NT2/D1 (cell line): ENCODE results near the gene PLPPR3.

Source experiments
- DNase-seq: peaks from one replicate; pipeline ENCODE4 v3.0.0-alpha.2; 2011; ENCODE audit warnings: low read depth, low spot score
- H3K27me3 ChIP-seq: 2 replicates; pipeline ENCODE4 v1.6.0; 2011; ENCODE audit warnings: mild to moderate bottlenecking; ENCODE audit not compliant: insufficient read length, insufficient read depth
- H3K36me3 ChIP-seq: 2 replicates; pipeline ENCODE4 v1.6.1; 2011; ENCODE audit warnings: mild to moderate bottlenecking, low read length, mixed read lengths; ENCODE audit not compliant: insufficient read depth, insufficient read length
- H3K4me1 ChIP-seq: 2 replicates; pipeline ENCODE4 v1.5.1; 2011; ENCODE audit not compliant: insufficient read depth, insufficient read length
- H3K4me3 ChIP-seq: 2 replicates; pipeline ENCODE4 v1.5.1; 2011; ENCODE audit warnings: low read depth; ENCODE audit not compliant: insufficient read length
- H3K9ac ChIP-seq: 2 replicates; pipeline ENCODE4 v1.6.0; 2011; ENCODE audit warnings: low read depth; ENCODE audit not compliant: insufficient read length
- H3K9me3 ChIP-seq: 2 replicates; pipeline ENCODE4 v1.5.1; 2011; ENCODE audit warnings: mild to moderate bottlenecking, low read length; ENCODE audit not compliant: insufficient read depth
- SUZ12 ChIP-seq: IDR thresholded peaks from 2 replicates; pipeline ENCODE4 v1.6.1; 2011; ENCODE audit not compliant: insufficient read length, insufficient read depth; ENCODE audit errors: extremely low read depth
- YY1 ChIP-seq: IDR thresholded peaks from 2 replicates; pipeline ENCODE4 v1.6.1; 2011; ENCODE audit not compliant: insufficient read length, insufficient read depth
- ZNF274 ChIP-seq: IDR thresholded peaks from 2 replicates; pipeline ENCODE4 v1.6.1; 2011; ENCODE audit warnings: mild to moderate bottlenecking, low read depth, low read length

PLPPR3 gene

GRCh38 chr19:816500-816857 lies 5.3 kb downstream of the PLPPR3 start:
- TF ChIP-seq SUZ12 (no peak), YY1 (no peak), ZNF274 (no peak)
- no peaks in the 10 kb centered on the region for H3K9me3 ChIP-seq
- DNase-seq = no peak
- H3K36me3 ChIP-seq = peaks cover 52% of the 10 kb centered on the region
- no peak overlapping the region for H3K4me3 ChIP-seq
- H3K4me1 ChIP-seq = no peaks in the 10 kb centered on the region
- no peak overlapping the region for H3K9ac ChIP-seq
- no peaks in the 10 kb centered on the region for H3K27me3 ChIP-seq

- DNase-seq = no peak
- H3K9me3 ChIP-seq = no peaks in the 10 kb centered on the region
- H3K36me3 ChIP-seq = peaks cover 58% of the 10 kb centered on the region
- TF ChIP-seq ZNF274 = no peak
- TF ChIP-seq YY1 = no peak
- no peak for TF ChIP-seq SUZ12
- H3K4me1 ChIP-seq = no peaks in the 10 kb centered on the region
- H3K27me3 ChIP-seq = no peaks in the 10 kb centered on the region
- H3K4me3 ChIP-seq = no peak overlapping the region
- H3K9ac ChIP-seq = no peak overlapping the region
These were observed 5.8 kb downstream of the PLPPR3 start for GRCh38 chr19:815775-816499.

- DNase-seq = no peak
- H3K9me3 ChIP-seq = no peaks in the 10 kb centered on the region
- TF ChIP-seq SUZ12 (no peak), YY1 (no peak), ZNF274 (no peak)
- peaks cover 65% of the 10 kb centered on the region for H3K36me3 ChIP-seq
- no peak overlapping the region for H3K9ac ChIP-seq
- H3K27me3 ChIP-seq = no peaks in the 10 kb centered on the region
- no peak overlapping the region for H3K4me3 ChIP-seq
- H3K4me1 ChIP-seq = peaks cover 4% of the 10 kb centered on the region
These were observed 6.5 kb downstream of the PLPPR3 start for GRCh38 chr19:815079-815774.

GRCh38 chr19:814152-815078 lies 7.3 kb downstream of the PLPPR3 start:
- TF ChIP-seq YY1 = no peak
- no peak for TF ChIP-seq ZNF274
- TF ChIP-seq SUZ12 = no peak
- Histone ChIP-seq H3K4me1 (peaks cover 8% of the 10 kb centered on the region), H3K36me3 (peaks cover 73% of the 10 kb centered on the region), H3K27me3 (no peaks in the 10 kb centered on the region), H3K9me3 (no peaks in the 10 kb centered on the region), H3K9ac (no peak overlapping the region), H3K4me3 (no peak overlapping the region)
- no peak for DNase-seq

GRCh38 chr19:813219-814151 lies 8.3 kb downstream of the PLPPR3 start:
- Histone ChIP-seq H3K36me3 (peaks cover 82% of the 10 kb centered on the region), H3K9me3 (no peaks in the 10 kb centered on the region), H3K27me3 (no peaks in the 10 kb centered on the region), H3K4me1 (peaks cover 8% of the 10 kb centered on the region), H3K4me3 (no peak overlapping the region), H3K9ac (no peak overlapping the region)
- no peak for DNase-seq
- TF ChIP-seq YY1 (no peak), SUZ12 (no peak), ZNF274 (no peak)

GRCh38 chr19:812747-813218 lies 9.0 kb downstream of the PLPPR3 start:
- no peak for DNase-seq
- H3K36me3 ChIP-seq = peaks cover 89% of the 10 kb centered on the region
- H3K27me3 ChIP-seq = no peaks in the 10 kb centered on the region
- TF ChIP-seq YY1 = no peak
- no peak for TF ChIP-seq SUZ12
- TF ChIP-seq ZNF274 = no peak
- H3K9me3 ChIP-seq = no peaks in the 10 kb centered on the region
- no peak overlapping the region for H3K4me3 ChIP-seq
- H3K4me1 ChIP-seq = peaks cover 9% of the 10 kb centered on the region
- H3K9ac ChIP-seq = no peak overlapping the region
